ENCODE results near the gene ARVCF. TPM values are rescaled to one million over a fixed set of nuclear protein-coding genes. Genes with fewer than 3 reads are reported as not detected.
A peak's percentile ranks its signal among the peaks of the same experiment; 100 is the strongest.

The ARVCF gene
- total and polyA plus RNA-seq, 9 of the 15 experiments (the other 6 are each of a cell fraction or from before 2014, with no cell fraction given), result 0.03 to 97.4 (median 15.6) TPM

GRCh38 chr22:19974268-19974861 lies 42.3 kb downstream of the ARVCF start (continued):
- peak; percentile 58 for TF ChIP-seq SP2 (IDR thresholded peaks at IDR 0.05; ENCODE audit: extremely low read depth, low read depth, low read length, poor library complexity, severe bottlenecking)
- TF ChIP-seq TAF7 (tag; IDR thresholded peaks at IDR 0.05), result 0 out of 2 replicates have a peak, but pooled peaks have one; percentile 9
- TF ChIP-seq MYC (IDR thresholded peaks at IDR 0.05; ENCODE audit: low read depth, low read length), result 0 out of 2 replicates have a peak, but pooled peaks have one; percentile 1
- TF ChIP-seq MYC (CRISPR knock-in tag; IDR thresholded peaks at IDR 0.05; ENCODE audit: borderline replicate concordance, low read depth), result no peak
- TF ChIP-seq WHSC1 (IDR thresholded peaks at IDR 0.05; ENCODE audit: low read length), result no peak
- peak; percentile 11; the same call in 1 of the 2 replicates for TF ChIP-seq ZNF24 (IDR thresholded peaks at IDR 0.05)
- TF ChIP-seq RFX5 (IDR thresholded peaks at IDR 0.05; ENCODE audit: low read depth, low read length), result peak; percentile 91
- no peak for TF ChIP-seq CREM (IDR thresholded peaks at IDR 0.05; ENCODE audit: low read depth)
- no peak for TF ChIP-seq FOXK1 (CRISPR knock-in tag; IDR thresholded peaks at IDR 0.05; ENCODE audit: borderline replicate concordance)
- TF ChIP-seq CREB1 (IDR thresholded peaks at IDR 0.05), result peak; percentile 46; the same call in 1 of the 2 replicates
- no peak for TF ChIP-seq CREB1 (CRISPR knock-in tag; IDR thresholded peaks at IDR 0.05)
- TF ChIP-seq KLF1 (tag; IDR thresholded peaks at IDR 0.05), result peak; percentile 48; the same call in 1 of the 2 replicates
- TF ChIP-seq SMAD4 (CRISPR knock-in tag; conservative IDR thresholded peaks at IDR 0.05), result 0 out of 2 replicates have a peak, but pooled peaks have one; percentile 11
- peak; percentile 99 for TF ChIP-seq PTBP1 (IDR thresholded peaks at IDR 0.05; ENCODE audit: low read depth, low read length)
- TF ChIP-seq ARNT (IDR thresholded peaks at IDR 0.05), result 0 out of 4 replicates have a peak, but pooled peaks of 1 of the 2 experiments have one; percentile 70
- peak; percentile 69; the same call in 1 of the 2 replicates for TF ChIP-seq RUNX1 (IDR thresholded peaks at IDR 0.05; ENCODE audit: low read depth)
- 0 out of 2 replicates have a peak, but pooled peaks have one; percentile 29 for TF ChIP-seq ERF (CRISPR knock-in tag; IDR thresholded peaks at IDR 0.05)
- TF ChIP-seq PML (IDR thresholded peaks at IDR 0.05; ENCODE audit: low read length), result peak; percentile 20; the same call in 1 of the 2 replicates
- TF ChIP-seq RBBP5 (IDR thresholded peaks at IDR 0.05; ENCODE audit: borderline replicate concordance, insufficient read depth, low read length, poor library complexity, severe bottlenecking), result no peak
- TF ChIP-seq SIN3A (IDR thresholded peaks at IDR 0.05; ENCODE audit: borderline replicate concordance in 2 of 2, control insufficient read depth in 1 of 2, low read depth in 2 of 2, low read length in 2 of 2), result 0 out of 4 replicates have a peak, but pooled peaks of 1 of the 2 experiments have one; percentile 12
- 0 out of 2 replicates have a peak, but pooled peaks have one; percentile 30 for TF ChIP-seq MTA1 (IDR thresholded peaks at IDR 0.05; ENCODE audit: borderline replicate concordance)
- TF ChIP-seq SRSF3 (IDR thresholded peaks at IDR 0.05; ENCODE audit: insufficient read depth, low read length), result no peak
- peak; percentile 100 for TF ChIP-seq BCOR (IDR thresholded peaks at IDR 0.05)
- TF ChIP-seq CTCF (IDR thresholded peaks at IDR 0.05 in 2 of 3, conservative IDR thresholded peaks at IDR 0.05 in 1 of 3; ENCODE audit: insufficient read depth in 2 of 3, low read depth in 1 of 3, low read length in 3 of 3), result 0 out of 6 replicates have a peak, but pooled peaks of 1 of the 3 experiments have one; percentile 0
- TF ChIP-seq EHMT2 (IDR thresholded peaks at IDR 0.05), result 0 out of 2 replicates have a peak, but pooled peaks have one; percentile 2
- 0 out of 2 replicates have a peak, but pooled peaks have one; percentile 13 for TF ChIP-seq CXXC5 (CRISPR knock-in tag; IDR thresholded peaks at IDR 0.05)
- 0 out of 2 replicates have a peak, but pooled peaks have one; percentile 21 for TF ChIP-seq CHD2 (IDR thresholded peaks at IDR 0.05; ENCODE audit: low read depth, low read length)
- no peak for TF ChIP-seq ZNF780A (CRISPR knock-in tag; IDR thresholded peaks at IDR 0.05)
- no peak for TF ChIP-seq STAG1 (CRISPR knock-in tag; IDR thresholded peaks at IDR 0.05; ENCODE audit: borderline replicate concordance)
- TF ChIP-seq PTTG1 (tag; IDR thresholded peaks at IDR 0.05; ENCODE audit: low read depth), result no peak

Measured in K562 (cell line).